Fibroblast of lung (primary cell): ENCODE results near the gene SEMG2. TPM values are rescaled to one million over a fixed set of nuclear protein-coding genes. Genes with fewer than 3 reads are reported as not detected.

ENCODE experiments used
- DNase-seq, 2 donors: peaks; one replicate each; pipeline versions ENCODE4 v3.0.0 to v3.0.0-alpha.2; 2010; ENCODE audit warnings: low read depth in 2 of 2
- H2AFZ ChIP-seq: 2 replicates; pipeline ENCODE4 v1.5.1; 2012; ENCODE audit warnings: low read length, control low read depth, inconsistent platforms
- H3K27ac ChIP-seq: 2 replicates; pipeline ENCODE4 v1.5.1; 2011; ENCODE audit warnings: low read length, control low read depth; ENCODE audit not compliant: insufficient read depth
- H3K27me3 ChIP-seq: 2 replicates; pipeline ENCODE4 v1.5.1; 2011; ENCODE audit warnings: mild to moderate bottlenecking, low read length; ENCODE audit not compliant: control insufficient read depth, insufficient read depth
- H3K36me3 ChIP-seq: 2 replicates; pipeline ENCODE4 v1.5.1; 2011; ENCODE audit warnings: low read length; ENCODE audit not compliant: control insufficient read depth, insufficient read depth
- H3K4me1 ChIP-seq: 2 replicates; pipeline ENCODE4 v1.5.1; 2011; ENCODE audit warnings: low read length; ENCODE audit not compliant: control insufficient read depth, insufficient read depth; ENCODE audit errors: extremely low read depth
- H3K4me2 ChIP-seq: 2 replicates; pipeline ENCODE4 v1.5.1; 2011; ENCODE audit warnings: low read length, control low read depth; ENCODE audit not compliant: insufficient read depth; ENCODE audit errors: extremely low read depth
- H3K4me3 ChIP-seq, 4 experiments: fragments of 200-600 bp in 1 of 4; sonication (generic) in 1 of 4; replicated peaks in 1 of 4; 2 replicates each; pipeline ENCODE4 v1.5.1; 2011 to 2016; ENCODE audit warnings: low read length in 4 of 4, low read depth in 3 of 4, mild to moderate bottlenecking in 3 of 4, control low read depth in 2 of 4, inconsistent platforms in 1 of 4, mixed read lengths in 1 of 4; ENCODE audit not compliant: insufficient read depth in 1 of 4; ENCODE audit errors: control extremely low read depth in 1 of 4
- H3K79me2 ChIP-seq: 2 replicates; pipeline ENCODE4 v1.5.1; 2012; ENCODE audit warnings: mild to moderate bottlenecking, low read length, inconsistent platforms; ENCODE audit not compliant: control insufficient read depth, insufficient read depth
- H3K9ac ChIP-seq: 2 replicates; pipeline ENCODE4 v1.5.1; 2011; ENCODE audit warnings: mild to moderate bottlenecking, low read length, control low read depth; ENCODE audit not compliant: insufficient read depth
- H3K9me3 ChIP-seq: 2 replicates; pipeline ENCODE4 v1.5.1; 2012; ENCODE audit warnings: low read depth, low read length; ENCODE audit not compliant: control insufficient read depth, insufficient read depth
- H4K20me1 ChIP-seq: 2 replicates; pipeline ENCODE4 v1.5.1; 2011; ENCODE audit warnings: low read length; ENCODE audit not compliant: control insufficient read depth, insufficient read depth; ENCODE audit errors: extremely low read depth
- CTCF ChIP-seq, 2 donors: IDR thresholded peaks in 1 of 2; conservative IDR thresholded peaks in 1 of 2; 1 replicate in 1 of 2; 2 replicates in 1 of 2; pipeline ENCODE4 v1.5.1; 2011 to 2012; ENCODE audit warnings: low read length in 2 of 2, control low read depth in 1 of 2, inconsistent platforms in 1 of 2, low read depth in 1 of 2, mild to moderate bottlenecking in 1 of 2
- EZH2 ChIP-seq: IDR thresholded peaks from 2 replicates; pipeline ENCODE4 v1.5.1; 2012; ENCODE audit warnings: low read length, control low read depth, mild to moderate bottlenecking; ENCODE audit errors: missing control alignments
- polyA plus RNA-seq, 2 donors: library from polyadenylated mRNA; depleted of rRNA in 1 of 2; stranded (reverse) in 1 of 2; unstranded in 1 of 2; fragments of >200 nt; gene quantifications; 2 replicates each; pipeline ENCODE4 v1.2.1, GENCODE V29; 2011 to 2012; ENCODE audit warnings: missing spikeins in 1 of 2
- total RNA-seq: library from RNA; depleted of rRNA; stranded (reverse); fragments of >200 nt; gene quantifications from 2 replicates; pipeline ENCODE4 v1.2.1, GENCODE V29; 2014

SEMG2 gene
- total and polyA plus RNA-seq, 2 donors (not counting 1 experiment from before 2014, with no cell fraction given), result not detected

GRCh38 chr20:45268531-45268930 lies 47.4 kb downstream of the SEMG2 start:
- H3K36me3 ChIP-seq, result no peaks in the 10 kb centered on the region
- no peak overlapping the region for H3K4me2 ChIP-seq
- H3K27me3 ChIP-seq, result peaks cover 6% of the 10 kb centered on the region
- TF ChIP-seq EZH2 (no peak), CTCF (conservative IDR thresholded peaks at IDR 0.05 in 1 of 2, IDR thresholded peaks at IDR 0.05 in 1 of 2; ENCODE audit: low read depth in 1 of 2, low read length in 2 of 2) (no peak)
- no peak overlapping the region for H3K4me3 ChIP-seq
- no peaks in the 10 kb centered on the region for H3K79me2 ChIP-seq
- no peak for DNase-seq
- no peak overlapping the region for H3K27ac ChIP-seq
- no peak overlapping the region for H2AFZ ChIP-seq
- H3K9ac ChIP-seq, result no peak overlapping the region
- H3K4me1 ChIP-seq, result no peaks in the 10 kb centered on the region
- no peaks in the 10 kb centered on the region for H4K20me1 ChIP-seq
- H3K9me3 ChIP-seq, result no peaks in the 10 kb centered on the region

- H3K4me1 ChIP-seq, result no peaks in the 10 kb centered on the region
- H4K20me1 ChIP-seq, result no peaks in the 10 kb centered on the region
- DNase-seq, result no peak
- TF ChIP-seq EZH2 (no peak), CTCF (conservative IDR thresholded peaks at IDR 0.05 in 1 of 2, IDR thresholded peaks at IDR 0.05 in 1 of 2; ENCODE audit: low read depth in 1 of 2, low read length in 2 of 2) (no peak)
- peaks cover 10% of the 10 kb centered on the region for H3K27me3 ChIP-seq
- no peak overlapping the region for H3K27ac ChIP-seq
- H3K4me3 ChIP-seq, result no peak overlapping the region
- no peaks in the 10 kb centered on the region for H3K79me2 ChIP-seq
- H3K9me3 ChIP-seq, result no peaks in the 10 kb centered on the region
- H3K4me2 ChIP-seq, result no peak overlapping the region
- no peak overlapping the region for H2AFZ ChIP-seq
- no peaks in the 10 kb centered on the region for H3K36me3 ChIP-seq
- no peak overlapping the region for H3K9ac ChIP-seq
These were observed 47.9 kb downstream of the SEMG2 start for GRCh38 chr20:45269056-45269455.

GRCh38 chr20:45269754-45270270 lies 48.6 kb downstream of the SEMG2 start:
- no peak for DNase-seq
- H3K27ac ChIP-seq, result no peak overlapping the region
- H3K36me3 ChIP-seq, result no peaks in the 10 kb centered on the region
- H4K20me1 ChIP-seq, result no peaks in the 10 kb centered on the region
- TF ChIP-seq EZH2 (no peak), CTCF (conservative IDR thresholded peaks at IDR 0.05 in 1 of 2, IDR thresholded peaks at IDR 0.05 in 1 of 2; ENCODE audit: low read depth in 1 of 2, low read length in 2 of 2) (no peak)
- no peak overlapping the region for H2AFZ ChIP-seq
- H3K9ac ChIP-seq, result no peak overlapping the region
- H3K4me1 ChIP-seq, result no peaks in the 10 kb centered on the region
- H3K79me2 ChIP-seq, result no peaks in the 10 kb centered on the region
- no peak overlapping the region for H3K4me2 ChIP-seq
- H3K9me3 ChIP-seq, result no peaks in the 10 kb centered on the region
- peaks cover 12% of the 10 kb centered on the region for H3K27me3 ChIP-seq
- H3K4me3 ChIP-seq, result no peak overlapping the region

Other genes with a start within 250 kb of the SEMG2 start
- 0.26 and 0.50 TPM in 2 replicates for gene KCNS1, start 120.2 kb upstream of the SEMG2 start, total RNA-seq
- gene KCNS1, start 120.2 kb upstream of the SEMG2 start, polyA plus RNA-seq, result 0.24 and 0.33 TPM in 2 replicates
- not detected in 2 replicates for gene WFDC5, start 106.2 kb upstream of the SEMG2 start, total RNA-seq
- gene WFDC5, start 106.2 kb upstream of the SEMG2 start, polyA plus RNA-seq, result not detected in 2 replicates
- gene WFDC12, start 96.9 kb upstream of the SEMG2 start, total RNA-seq, result not detected in 2 replicates
- gene WFDC12, start 96.9 kb upstream of the SEMG2 start, polyA plus RNA-seq, result not detected in 2 replicates
- not detected in 2 replicates for gene PI3, start 46.5 kb upstream of the SEMG2 start, total RNA-seq
- not detected in 2 replicates for gene PI3, start 46.5 kb upstream of the SEMG2 start, polyA plus RNA-seq
- gene SEMG1, start 14.3 kb upstream of the SEMG2 start, total RNA-seq, result not detected in 2 replicates
- gene SEMG1, start 14.3 kb upstream of the SEMG2 start, polyA plus RNA-seq, result not detected in 2 replicates
- 0.17 and 0.77 TPM in 2 replicates for gene SLPI, start 33.2 kb downstream of the SEMG2 start, total RNA-seq
- 3.7 TPM in 1 of 2 replicates, not detected in the other for gene SLPI, start 33.2 kb downstream of the SEMG2 start, polyA plus RNA-seq
- gene RBPJL, start 85.5 kb downstream of the SEMG2 start, total RNA-seq, result not detected in 2 replicates
- not detected in 2 replicates for gene RBPJL, start 85.5 kb downstream of the SEMG2 start, polyA plus RNA-seq
- under 0.01 TPM in 2 replicates for gene MATN4, start 86.9 kb downstream of the SEMG2 start, total RNA-seq
- gene MATN4, start 86.9 kb downstream of the SEMG2 start, polyA plus RNA-seq, result 0.02 and 0.06 TPM in 2 replicates
- gene SDC4, start 127.1 kb downstream of the SEMG2 start, total RNA-seq, result 142 and 175 TPM in 2 replicates
- 226 and 312 TPM in 2 replicates for gene SDC4, start 127.1 kb downstream of the SEMG2 start, polyA plus RNA-seq
- 20.0 and 20.5 TPM in 2 replicates for gene SYS1, start 141.8 kb downstream of the SEMG2 start, total RNA-seq
- gene SYS1, start 141.8 kb downstream of the SEMG2 start, polyA plus RNA-seq, result 21.9 and 23.4 TPM in 2 replicates
- gene TP53TG5, start 157.0 kb downstream of the SEMG2 start, total RNA-seq, result under 0.01 TPM in 1 of 2 replicates, not detected in the other
- 0.14 TPM in 1 of 2 replicates, not detected in the other for gene TP53TG5, start 157.0 kb downstream of the SEMG2 start, polyA plus RNA-seq
- gene DBNDD2, start 186.9 kb downstream of the SEMG2 start, total RNA-seq, result 3.9 and 4.8 TPM in 2 replicates
- gene DBNDD2, start 186.9 kb downstream of the SEMG2 start, polyA plus RNA-seq, result 28.1 and 51.8 TPM in 2 replicates
- 25.8 and 26.2 TPM in 2 replicates for gene PIGT, start 194.8 kb downstream of the SEMG2 start, total RNA-seq
- 53.9 and 70.0 TPM in 2 replicates for gene PIGT, start 194.8 kb downstream of the SEMG2 start, polyA plus RNA-seq
- gene WFDC2, start 248.4 kb downstream of the SEMG2 start, total RNA-seq, result not detected in 2 replicates
- gene WFDC2, start 248.4 kb downstream of the SEMG2 start, polyA plus RNA-seq, result not detected in 2 replicates